Muscle of arm (tissue), 12 donors: Measurements from ENCODE around the gene CCDC188. TPM values are rescaled to one million over a fixed set of nuclear protein-coding genes. Genes with fewer than 3 reads are reported as not detected.

Experiments used
- DNase-seq: peaks from one replicate; pipeline ENCODE4 v3.0.0-alpha.2; 2013
- polyA plus RNA-seq, 12 donors: library from polyadenylated mRNA; unstranded; fragments of 120-200 nt; gene quantifications; one replicate each; pipeline ENCODE4 v1.2.1, GENCODE V29; 2013; ENCODE audit not compliant: insufficient read length in 12 of 12

Gene CCDC188
- polyA plus RNA-seq, 12 donors, result 0.52 to 2.4 (median 1.2) TPM; not detected in 2

DNA sequence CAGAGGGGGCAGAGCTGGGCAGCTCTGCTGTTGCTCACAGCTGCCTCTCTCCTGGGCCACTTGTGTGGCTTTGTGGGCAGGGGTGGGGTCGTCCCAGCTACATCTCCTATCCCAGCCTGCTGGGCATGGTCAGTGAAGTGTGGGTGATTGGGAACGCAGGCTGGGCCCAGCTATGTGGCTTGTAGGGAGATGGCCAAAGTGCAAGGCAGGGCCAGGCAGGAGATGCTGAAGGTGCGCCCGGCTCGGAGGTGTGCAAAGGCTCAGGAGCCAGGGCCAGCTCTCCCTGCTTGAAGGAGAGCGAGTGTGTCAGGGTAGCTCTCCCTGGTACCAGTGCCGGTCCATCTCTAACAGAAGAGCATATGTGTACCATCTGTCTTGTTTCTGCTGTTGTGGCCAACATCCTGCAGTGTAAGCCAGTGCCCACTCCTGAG is 43.4 kb downstream of the CCDC188 start:
- DNase-seq, result no peak

DNA sequence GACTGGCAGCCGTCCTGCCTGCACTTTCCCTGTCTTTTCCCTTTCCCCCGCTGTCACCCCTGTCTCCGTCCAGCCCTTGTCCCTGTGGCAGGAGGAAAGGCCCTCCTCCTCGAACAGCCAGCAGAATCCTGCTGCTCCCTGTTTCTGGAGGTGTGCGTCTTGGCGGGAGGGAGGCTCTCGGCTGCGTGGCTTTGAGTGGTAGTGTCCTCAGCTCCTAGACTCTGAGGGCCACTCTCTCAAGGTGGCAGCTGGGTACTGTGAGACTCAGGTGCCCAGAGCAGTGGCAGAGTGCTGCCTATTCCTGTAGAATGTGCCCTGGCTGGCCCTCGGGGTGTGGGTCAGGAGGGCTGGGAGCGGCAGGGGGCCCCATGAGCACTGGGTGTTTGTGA is 44.0 kb downstream of the CCDC188 start:
- DNase-seq, result no peak

DNA sequence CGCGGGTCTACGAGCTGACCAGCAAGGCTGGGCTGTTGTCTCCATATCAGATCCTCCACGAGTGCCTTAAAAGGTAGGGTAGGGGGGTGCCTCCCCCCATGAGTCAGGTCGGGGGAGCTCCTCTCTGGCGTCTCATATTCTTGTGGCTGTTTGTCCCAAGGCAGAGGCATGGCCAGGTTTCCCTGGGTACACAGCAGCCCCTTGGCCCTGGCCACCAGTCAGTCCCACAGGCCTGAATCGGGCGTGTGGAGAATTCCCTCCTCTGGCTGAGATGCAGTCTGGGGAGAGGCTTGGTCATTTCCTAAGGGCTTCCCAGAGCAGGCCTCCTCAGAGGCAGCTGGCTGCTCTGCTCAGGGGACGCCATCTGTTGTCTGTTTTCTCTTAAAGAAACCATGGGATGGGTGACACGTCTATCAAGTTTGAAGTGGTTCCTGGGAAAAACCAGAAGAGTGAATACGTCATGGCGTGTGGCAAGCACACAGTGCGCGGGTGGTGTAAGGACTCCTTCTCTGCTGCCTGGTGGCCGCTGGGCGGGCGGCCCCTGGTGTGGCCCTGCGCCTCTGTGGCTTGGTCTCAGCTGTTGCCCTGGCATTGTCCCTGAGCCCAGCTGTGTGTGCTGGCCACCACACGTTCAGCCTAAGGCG is 44.5 kb downstream of the CCDC188 start:
- no peak for DNase-seq

DNA sequence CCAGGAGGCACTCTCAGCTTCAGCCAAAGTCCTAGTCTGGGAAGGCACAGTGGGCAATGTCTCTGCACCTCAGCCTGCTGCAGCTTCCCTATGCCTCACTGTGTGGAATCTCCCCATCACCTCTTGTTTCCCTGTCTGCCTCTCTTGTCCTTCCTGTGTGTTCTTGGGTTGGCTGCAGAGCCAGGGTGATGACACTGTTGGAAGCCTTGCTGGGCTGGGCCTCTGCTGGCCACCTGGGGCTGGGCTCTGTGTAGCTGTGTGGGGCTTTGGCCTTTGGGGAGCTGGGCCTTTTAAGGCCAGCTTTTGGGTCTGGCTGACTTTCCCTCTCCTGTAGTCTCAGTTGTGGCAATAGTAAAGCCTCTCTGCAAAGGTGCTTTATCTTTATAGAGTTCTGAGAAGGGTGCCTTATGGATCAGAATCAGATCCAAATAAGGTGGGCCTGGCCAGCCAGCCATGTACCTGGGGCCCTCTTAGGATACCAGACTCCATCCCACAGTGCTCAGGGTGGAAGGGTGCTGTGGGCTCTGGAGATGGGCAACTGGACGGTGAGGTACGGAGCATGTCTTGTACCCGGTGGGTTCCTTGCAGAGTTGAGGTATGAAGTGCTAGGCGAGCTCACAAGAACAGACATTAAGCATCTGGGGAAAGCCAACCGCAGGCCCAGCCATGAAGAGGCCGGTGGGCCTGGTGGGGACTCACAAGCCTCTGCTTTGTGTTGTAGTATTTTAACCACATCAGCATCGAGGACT is 45.2 kb downstream of the CCDC188 start:
- no peak for DNase-seq

DNA sequence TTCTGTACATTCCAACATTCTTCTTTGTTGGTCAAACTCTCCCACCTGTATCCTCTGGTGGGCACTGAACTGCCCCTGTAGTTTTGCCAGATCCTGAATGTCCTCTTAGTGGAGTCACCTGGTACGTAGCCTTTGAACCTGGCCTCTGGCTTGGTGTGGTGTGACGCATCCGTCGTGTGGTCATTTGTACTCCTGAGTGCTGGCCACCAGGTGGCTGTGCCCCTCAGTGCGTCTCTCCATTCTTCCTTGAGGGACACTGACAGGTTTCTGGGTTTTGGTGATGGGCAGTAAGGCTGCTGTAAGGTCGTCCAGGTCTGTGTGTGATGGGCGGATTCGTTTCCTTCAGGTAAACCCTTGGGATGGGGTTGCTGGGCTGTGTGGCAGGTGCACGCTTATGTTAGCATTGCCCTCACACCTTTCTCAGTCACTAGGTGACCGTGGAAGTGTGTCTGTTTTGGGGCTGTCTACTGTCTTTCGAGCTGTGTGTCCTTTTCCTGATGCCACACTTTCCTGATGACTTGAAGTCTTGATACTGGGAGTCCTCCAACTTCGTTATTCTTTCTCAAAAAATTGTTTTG is 48.6 kb downstream of the CCDC188 start:
- DNase-seq, result no peak

DNA sequence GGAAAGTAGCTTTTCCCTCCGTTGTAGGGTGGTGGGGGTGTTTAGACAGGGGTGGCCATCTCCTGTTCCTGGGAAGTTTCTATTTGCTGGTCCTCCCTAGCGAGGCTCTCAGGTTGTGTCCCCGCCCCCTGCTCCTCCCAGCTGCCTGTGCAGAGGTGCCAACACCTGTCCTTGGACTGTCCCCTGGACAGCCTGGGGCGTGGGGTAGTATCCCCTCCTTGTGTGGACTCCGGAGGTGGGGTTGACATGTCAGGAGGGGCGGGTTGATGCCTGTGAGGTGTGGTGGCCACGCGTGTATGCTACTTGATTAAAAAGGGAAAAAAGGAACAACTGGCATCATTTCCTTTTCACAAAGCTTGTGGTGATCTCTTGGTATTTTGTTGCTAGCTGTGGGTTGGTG is 49.2 kb downstream of the CCDC188 start:
- DNase-seq, result no peak

DNA sequence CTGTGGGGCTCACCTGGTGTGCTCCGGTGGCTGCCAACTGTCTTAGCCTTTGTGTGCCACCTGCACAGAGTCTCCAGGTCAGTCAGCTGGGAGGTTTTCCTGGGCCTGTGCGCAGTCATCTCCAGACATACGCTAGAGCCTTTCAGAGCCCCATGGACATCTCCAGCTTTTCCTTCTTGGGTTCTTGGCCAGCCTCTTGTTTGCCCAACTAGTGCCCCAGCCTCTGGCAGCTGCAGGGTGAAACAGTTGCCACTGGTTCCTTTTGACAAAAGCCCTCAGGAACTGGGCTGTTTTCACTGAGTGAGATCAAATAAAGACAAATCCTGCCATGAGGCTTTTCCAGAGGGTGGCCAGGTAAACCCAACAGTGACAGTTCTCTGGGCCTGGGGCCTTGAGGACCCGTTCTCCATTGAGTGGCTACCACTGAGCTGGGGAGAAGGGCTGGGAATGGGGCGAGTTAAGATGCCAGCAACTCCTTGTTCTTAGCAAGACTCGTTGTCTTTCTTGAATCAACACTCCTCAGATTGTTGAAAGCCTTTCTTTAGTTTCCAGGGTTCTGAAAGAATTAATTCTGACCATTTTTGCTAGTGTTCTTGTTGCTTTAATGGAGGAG is 51.6 kb downstream of the CCDC188 start:
- DNase-seq, result no peak

Other genes starting within 250 kb of the CCDC188 start
- 10 to 100 TPM in 11 of 12 donors, not detected in 1; 54.0 to 93.5 (median 66.3) TPM for gene COMT, start 209.3 kb downstream of the CCDC188 start, polyA plus RNA-seq
- 10 to 100 TPM in 11 of 12 donors, not detected in 1; 12.0 to 24.1 (median 15.1) TPM for gene TXNRD2, start 209.2 kb downstream of the CCDC188 start, polyA plus RNA-seq
- gene ARVCF, start 134.2 kb downstream of the CCDC188 start, polyA plus RNA-seq, result 100 to 1,000 TPM in 5 of 12 donors, 10 to 100 TPM in 7; 40.2 to 703 (median 80.3) TPM
- 10 to 100 TPM in 3 of 12 donors, 1 to 10 TPM in 8, not detected in 1; 6.4 to 15.0 (median 9.1) TPM for gene TANGO2, start 129.9 kb downstream of the CCDC188 start, polyA plus RNA-seq
- gene DGCR8, start 70.8 kb downstream of the CCDC188 start, polyA plus RNA-seq, result 10 to 100 TPM in 11 of 12 donors, not detected in 1; 25.1 to 50.1 (median 36.7) TPM
- 100 to 1,000 TPM in 7 of 12 donors, 10 to 100 TPM in 4, not detected in 1; 93.8 to 227 (median 107) TPM for gene RANBP1, start 35.0 kb downstream of the CCDC188 start, polyA plus RNA-seq
- 10 to 100 TPM in 11 of 12 donors, not detected in 1; 30.0 to 61.2 (median 40.1) TPM for gene TRMT2A, start 33.8 kb downstream of the CCDC188 start, polyA plus RNA-seq
- 10 to 100 TPM in 11 of 12 donors, not detected in 1; 31.6 to 62.1 (median 37.2) TPM for gene ZDHHC8, start 19.3 kb downstream of the CCDC188 start, polyA plus RNA-seq
- gene RTN4R, start 117.3 kb upstream of the CCDC188 start, polyA plus RNA-seq, result 10 to 100 TPM in 5 of 12 donors, 1 to 10 TPM in 6, not detected in 1; 5.5 to 23.9 (median 9.7) TPM
- gene DGCR6L, start 169.0 kb upstream of the CCDC188 start, polyA plus RNA-seq, result 10 to 100 TPM in 11 of 12 donors, not detected in 1; 40.2 to 98.3 (median 46.6) TPM
- 10 to 100 TPM in 10 of 12 donors, 1 to 10 TPM in 1, not detected in 1; 9.7 to 15.5 (median 12.9) TPM for gene ZNF74, start 243.1 kb upstream of the CCDC188 start, polyA plus RNA-seq